ENCODE results near the gene CLEC19A. TPM values are rescaled to one million over a fixed set of nuclear protein-coding genes. Genes with fewer than 3 reads are reported as not detected.

The CLEC19A gene
- total RNA-seq, 4 donors from 2014 or later: not detected

DNA sequence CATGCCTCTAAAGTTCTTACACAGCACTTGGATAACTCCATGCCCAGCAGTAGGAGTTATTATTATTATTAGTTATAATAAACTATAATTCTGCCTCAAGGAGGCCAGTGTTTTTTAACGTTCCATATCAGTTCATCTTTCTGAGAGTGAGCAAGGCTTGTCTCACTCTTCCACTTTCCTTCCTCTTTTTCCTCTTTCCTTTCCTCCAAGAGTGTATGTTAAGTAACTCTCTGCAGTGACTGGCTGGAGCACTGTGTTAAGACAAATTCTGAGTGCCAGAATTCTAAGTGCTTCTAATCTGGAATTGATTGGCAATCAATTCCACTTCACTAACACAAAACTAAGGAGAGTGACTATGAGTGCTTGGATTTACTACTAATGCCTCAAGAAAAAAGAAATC lies 16.4 kb downstream of the CLEC19A start:
- Histone ChIP-seq H3K27me3 (no peaks in the 10 kb centered on the region), H3K36me3 (no peaks in the 10 kb centered on the region), H3K4me1 (no peaks in the 10 kb centered on the region), H3K4me3 (no peak overlapping the region), H3K9me3 (no peaks in the 10 kb centered on the region), H3K27ac (no peak overlapping the region)
- TF ChIP-seq, protein P1, sequence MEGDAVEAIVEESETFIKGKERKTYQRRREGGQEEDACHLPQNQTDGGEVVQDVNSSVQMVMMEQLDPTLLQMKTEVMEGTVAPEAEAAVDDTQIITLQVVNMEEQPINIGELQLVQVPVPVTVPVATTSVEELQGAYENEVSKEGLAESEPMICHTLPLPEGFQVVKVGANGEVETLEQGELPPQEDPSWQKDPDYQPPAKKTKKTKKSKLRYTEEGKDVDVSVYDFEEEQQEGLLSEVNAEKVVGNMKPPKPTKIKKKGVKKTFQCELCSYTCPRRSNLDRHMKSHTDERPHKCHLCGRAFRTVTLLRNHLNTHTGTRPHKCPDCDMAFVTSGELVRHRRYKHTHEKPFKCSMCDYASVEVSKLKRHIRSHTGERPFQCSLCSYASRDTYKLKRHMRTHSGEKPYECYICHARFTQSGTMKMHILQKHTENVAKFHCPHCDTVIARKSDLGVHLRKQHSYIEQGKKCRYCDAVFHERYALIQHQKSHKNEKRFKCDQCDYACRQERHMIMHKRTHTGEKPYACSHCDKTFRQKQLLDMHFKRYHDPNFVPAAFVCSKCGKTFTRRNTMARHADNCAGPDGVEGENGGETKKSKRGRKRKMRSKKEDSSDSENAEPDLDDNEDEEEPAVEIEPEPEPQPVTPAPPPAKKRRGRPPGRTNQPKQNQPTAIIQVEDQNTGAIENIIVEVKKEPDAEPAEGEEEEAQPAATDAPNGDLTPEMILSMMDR (IDR thresholded peaks at IDR 0.05): no peak
- TF ChIP-seq POLR2A (IDR thresholded peaks at IDR 0.05): no peak
- no peak for DNase-seq

DNA sequence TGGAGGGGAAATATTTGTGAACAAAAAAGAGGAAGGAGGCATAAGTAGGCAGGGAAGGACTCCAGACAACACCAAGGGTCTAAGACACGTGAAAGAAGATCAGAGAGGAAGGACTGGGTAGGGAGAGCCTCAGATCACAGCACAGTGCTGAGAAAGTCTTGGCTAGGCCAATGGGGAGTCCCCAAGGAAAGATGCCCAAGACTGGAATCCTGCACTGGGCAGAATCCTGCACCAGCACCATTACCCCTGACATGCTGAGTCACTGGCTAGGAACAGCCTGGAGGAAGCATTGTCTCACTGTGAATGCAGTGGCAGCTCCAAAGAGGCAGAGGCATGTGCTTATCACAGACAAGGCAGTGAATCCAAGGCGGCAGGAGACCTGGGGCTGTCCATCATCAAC lies 19.2 kb downstream of the CLEC19A start:
- no peak for TF ChIP-seq POLR2A (IDR thresholded peaks at IDR 0.05)
- TF ChIP-seq, protein P1 (IDR thresholded peaks at IDR 0.05): no peak
- Histone ChIP-seq H3K27me3 (no peaks in the 10 kb centered on the region), H3K27ac (no peak overlapping the region), H3K4me1 (no peaks in the 10 kb centered on the region), H3K9me3 (no peaks in the 10 kb centered on the region), H3K4me3 (no peak overlapping the region), H3K36me3 (no peaks in the 10 kb centered on the region)
- DNase-seq: no peak

DNA sequence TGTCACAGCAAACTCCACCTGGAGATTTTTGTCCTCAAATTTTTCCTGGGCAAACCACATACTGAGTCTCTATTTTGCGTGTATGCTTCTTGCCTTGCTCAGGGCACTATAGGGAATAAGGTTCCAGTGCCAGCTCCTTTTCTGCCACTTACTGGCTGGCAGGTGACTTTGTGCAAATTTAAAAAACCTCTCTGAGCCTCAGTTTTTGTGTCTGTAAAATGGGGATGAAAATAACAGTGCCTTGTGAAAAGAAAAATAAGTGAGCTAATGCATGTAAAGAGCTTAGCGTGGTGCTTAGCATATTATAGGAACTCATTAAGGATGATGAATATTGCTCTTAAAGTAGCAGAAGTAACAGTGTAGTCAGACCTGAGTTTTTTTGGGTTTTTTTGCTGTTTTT lies 19.9 kb downstream of the CLEC19A start:
- TF ChIP-seq, protein P1 (IDR thresholded peaks at IDR 0.05): no peak
- TF ChIP-seq POLR2A (IDR thresholded peaks at IDR 0.05): no peak
- H3K27me3 ChIP-seq: no peaks in the 10 kb centered on the region
- no peaks in the 10 kb centered on the region for H3K9me3 ChIP-seq
- H3K27ac ChIP-seq: no peak overlapping the region
- no peak for DNase-seq
- H3K36me3 ChIP-seq: no peaks in the 10 kb centered on the region
- no peak overlapping the region for H3K4me3 ChIP-seq
- H3K4me1 ChIP-seq: no peaks in the 10 kb centered on the region

DNA sequence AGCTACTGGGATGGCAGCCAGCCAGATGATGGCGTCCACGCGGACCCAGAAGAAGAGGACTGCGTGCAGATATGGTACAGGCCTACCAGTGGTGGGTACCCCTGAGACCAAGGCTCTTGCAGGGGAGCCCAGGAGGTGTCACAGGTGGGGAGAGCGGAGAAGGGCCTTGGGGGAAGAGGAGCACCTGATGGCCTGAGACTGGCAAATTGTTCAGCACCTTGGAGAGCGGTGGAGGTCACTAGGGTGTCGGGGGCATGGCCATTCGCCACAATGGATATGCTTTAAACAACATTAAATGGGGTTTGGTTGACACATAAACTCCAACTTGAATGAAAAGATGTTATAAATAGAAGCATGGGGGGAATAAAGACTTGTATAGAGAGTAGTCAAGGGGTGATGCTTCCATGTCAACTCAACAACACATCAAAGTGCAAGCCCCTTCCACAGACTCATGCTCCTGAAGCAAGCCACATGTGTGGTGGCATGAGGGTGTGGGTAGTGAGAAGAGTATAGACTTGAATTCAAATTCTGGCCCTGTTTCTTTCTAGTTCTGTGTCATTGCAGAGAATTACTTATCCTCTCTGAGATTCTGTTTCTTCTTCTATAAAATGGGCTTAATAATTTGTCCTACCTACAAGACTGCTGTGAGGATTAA lies 22.2 kb downstream of the CLEC19A start:
- Histone ChIP-seq H3K9me3 (no peaks in the 10 kb centered on the region), H3K27ac (no peak overlapping the region), H3K4me3 (no peak overlapping the region), H3K4me1 (no peaks in the 10 kb centered on the region), H3K27me3 (no peaks in the 10 kb centered on the region), H3K36me3 (no peaks in the 10 kb centered on the region)
- TF ChIP-seq, protein P1 (IDR thresholded peaks at IDR 0.05): no peak
- no peak for DNase-seq

DNA sequence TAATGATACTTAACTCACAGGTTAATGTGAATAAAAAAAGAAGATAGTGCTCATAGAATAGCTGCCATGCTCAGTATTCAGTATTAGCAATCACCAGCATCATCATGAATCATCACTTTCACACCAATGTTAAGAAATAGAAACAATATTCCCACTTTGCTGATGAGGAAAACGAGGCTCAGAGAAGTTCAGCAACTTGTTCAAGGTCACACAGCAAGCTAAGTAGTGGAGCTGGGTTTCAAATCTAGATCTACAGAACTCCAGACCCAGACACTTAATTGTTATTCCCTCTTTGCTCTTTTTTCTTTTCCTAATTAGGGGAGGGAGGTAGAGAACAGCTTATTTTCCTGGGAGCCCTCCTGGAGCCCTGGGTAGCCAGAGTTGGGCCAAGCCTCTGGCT lies 22.9 kb downstream of the CLEC19A start:
- TF ChIP-seq, protein P1 (IDR thresholded peaks at IDR 0.05): no peak
- no peaks in the 10 kb centered on the region for H3K27me3 ChIP-seq
- no peaks in the 10 kb centered on the region for H3K36me3 ChIP-seq
- no peaks in the 10 kb centered on the region for H3K9me3 ChIP-seq
- H3K4me3 ChIP-seq: no peak overlapping the region
- no peak for DNase-seq
- H3K4me1 ChIP-seq: no peaks in the 10 kb centered on the region
- no peak overlapping the region for H3K27ac ChIP-seq

DNA sequence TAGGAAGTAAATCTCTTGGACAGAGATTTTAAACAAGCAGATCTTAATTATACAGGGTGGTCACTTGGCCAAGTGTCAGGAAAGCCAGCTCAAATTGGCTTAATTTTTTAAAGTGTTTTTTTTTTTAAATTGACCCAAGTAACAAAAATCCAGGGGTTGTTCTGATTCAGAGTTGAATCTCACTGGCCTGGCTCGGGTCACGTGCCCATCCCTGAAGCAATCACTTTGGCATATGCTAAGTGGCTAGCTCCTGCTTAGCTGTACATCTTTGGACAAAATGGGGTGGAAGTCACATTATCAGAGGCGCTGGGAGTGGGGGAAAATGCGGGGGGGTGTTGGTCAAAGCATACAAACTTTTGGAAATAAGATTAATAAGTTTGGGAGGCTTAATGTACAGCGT lies 23.6 kb downstream of the CLEC19A start:
- Histone ChIP-seq H3K9me3 (no peaks in the 10 kb centered on the region), H3K4me1 (no peaks in the 10 kb centered on the region), H3K27me3 (no peaks in the 10 kb centered on the region), H3K4me3 (no peak overlapping the region), H3K36me3 (no peaks in the 10 kb centered on the region), H3K27ac (no peak overlapping the region)
- no peak for TF ChIP-seq POLR2A (IDR thresholded peaks at IDR 0.05)
- TF ChIP-seq, protein P1 (IDR thresholded peaks at IDR 0.05): no peak
- DNase-seq: no peak
